SK-N-SH treated with all-trans-retinoic acid at 6 μM for 48 hours (cell line): ENCODE results near the gene IGF1.

Source experiments
- ATAC-seq: fragments of 200-7000 bp; cut with Tn5 transposase; 3 replicates; pipeline ENCODE4 v1.9.1; 2020; ENCODE audit warnings: mild to moderate bottlenecking, moderate library complexity
- ARNTL ChIP-seq: fragments of 450-650 bp; formaldehyde crosslinking; IDR thresholded peaks from 2 replicates; pipeline ENCODE4 v1.5.0; 2020; ENCODE audit warnings: low read depth, mild to moderate bottlenecking, moderate library complexity, borderline replicate concordance
- BACH2 ChIP-seq: fragments of 250-450 bp; sonication (Bioruptor Pico); IDR thresholded peaks from 2 replicates; pipeline ENCODE4 v1.9.0; 2021; ENCODE audit warnings: mild to moderate bottlenecking, borderline replicate concordance
- CREB5 ChIP-seq: fragments of 250-450 bp; sonication (Bioruptor Pico); IDR thresholded peaks from 2 replicates; pipeline ENCODE4 v1.5.1; 2020; ENCODE audit warnings: low read depth, mild to moderate bottlenecking, moderate library complexity
- CSDC2 ChIP-seq: fragments of 250-450 bp; sonication (Bioruptor Pico); IDR thresholded peaks from 2 replicates; pipeline ENCODE4 v1.5.0; 2020; ENCODE audit warnings: mild to moderate bottlenecking, moderate library complexity
- ESRRG ChIP-seq: fragments of 250-450 bp; sonication (Bioruptor Pico); IDR thresholded peaks from 2 replicates; pipeline ENCODE4 v1.6.1; 2021; ENCODE audit warnings: mild to moderate bottlenecking
- OSR1 ChIP-seq: fragments of 250-450 bp; sonication (Bioruptor Pico); IDR thresholded peaks from 2 replicates; pipeline ENCODE4 v1.8.0; 2022; ENCODE audit warnings: moderate library complexity, mild to moderate bottlenecking, inconsistent platforms
- PATZ1 ChIP-seq: fragments of 250-450 bp; sonication (Bioruptor Pico); IDR thresholded peaks from 2 replicates; pipeline ENCODE4 v1.8.0; 2020; ENCODE audit warnings: mild to moderate bottlenecking, moderate library complexity, borderline replicate concordance
- RARB ChIP-seq: fragments of 250-450 bp; sonication (Bioruptor Pico); IDR thresholded peaks from 2 replicates; pipeline ENCODE4 v1.8.0; 2021; ENCODE audit warnings: mild to moderate bottlenecking, moderate library complexity
- SNAI2 ChIP-seq: fragments of 250-450 bp; sonication (Bioruptor Pico); IDR thresholded peaks from 2 replicates; pipeline ENCODE4 v1.5.0; 2020; ENCODE audit warnings: mild to moderate bottlenecking, moderate library complexity
- TCF4 ChIP-seq: fragments of 250-450 bp; sonication (Bioruptor Pico); IDR thresholded peaks from 2 replicates; pipeline ENCODE4 v1.8.0; 2021; ENCODE audit warnings: mild to moderate bottlenecking, moderate library complexity, borderline replicate concordance
- TSHZ2 ChIP-seq: fragments of 250-450 bp; sonication (Bioruptor Pico); IDR thresholded peaks from 2 replicates; pipeline ENCODE4 v1.5.0; 2020; ENCODE audit warnings: mild to moderate bottlenecking, moderate library complexity
- ZC3H10 ChIP-seq: fragments of 250-450 bp; sonication (Bioruptor Pico); IDR thresholded peaks from 2 replicates; pipeline ENCODE4 v1.5.1; 2021; ENCODE audit warnings: mild to moderate bottlenecking, moderate library complexity
- ZFP3 ChIP-seq: fragments of 250-450 bp; sonication (Bioruptor Pico); IDR thresholded peaks from 2 replicates; pipeline ENCODE4 v1.5.0; 2020; ENCODE audit warnings: mild to moderate bottlenecking, moderate library complexity
- ZFP30 ChIP-seq: fragments of 450-650 bp; formaldehyde crosslinking; IDR thresholded peaks from 2 replicates; pipeline ENCODE4 v1.5.0; 2022; ENCODE audit warnings: mild to moderate bottlenecking, moderate library complexity
- ZNF565 ChIP-seq: fragments of 450-650 bp; formaldehyde crosslinking; conservative IDR thresholded peaks from 2 replicates; pipeline ENCODE4 v1.5.0; 2020; ENCODE audit warnings: low read depth, mild to moderate bottlenecking, moderate library complexity
- ZNF70 ChIP-seq: fragments of 450-650 bp; formaldehyde crosslinking; IDR thresholded peaks from 2 replicates; pipeline ENCODE4 v1.5.0; 2020; ENCODE audit warnings: mild to moderate bottlenecking, moderate library complexity
- ZNF8 ChIP-seq: fragments of 450-650 bp; formaldehyde crosslinking; IDR thresholded peaks from 2 replicates; pipeline ENCODE4 v1.5.0; 2020; ENCODE audit warnings: mild to moderate bottlenecking, moderate library complexity

IGF1 gene

GRCh38 chr12:102484428-102484958, 4.1 kb upstream of the IGF1 start (continued):
- TF ChIP-seq TSHZ2 (no peak), ESRRG (no peak)

- TF ChIP-seq ESRRG (no peak), ZFP30 (CRISPR knock-in tag) (no peak), CREB5 (CRISPR knock-in tag) (no peak), SNAI2 (no peak), BACH2 (CRISPR knock-in tag) (no peak), OSR1 (CRISPR knock-in tag) (no peak), ZC3H10 (CRISPR knock-in tag) (no peak), RARB (no peak), ZNF70 (no peak), TCF4 (CRISPR knock-in tag) (no peak)
- ATAC-seq, result no peak
Observed at GRCh38 chr12:102484017-102484416, 3.7 kb upstream of the IGF1 start.

- no peak for ATAC-seq
Observed at GRCh38 chr12:102483466-102483865, 3.1 kb upstream of the IGF1 start.

GRCh38 chr12:102481705-102482425, 1.5 kb upstream of the IGF1 start:
- no peak for TF ChIP-seq PATZ1 (CRISPR knock-in tag)
- TF ChIP-seq ARNTL (CRISPR knock-in tag), result no peak
- TF ChIP-seq BACH2 (CRISPR knock-in tag), result no peak
- TF ChIP-seq CREB5 (CRISPR knock-in tag), result no peak
- TF ChIP-seq ZFP30 (CRISPR knock-in tag), result no peak
- no peak for TF ChIP-seq ZNF8 (CRISPR knock-in tag)
- no peak for TF ChIP-seq ZNF565 (CRISPR knock-in tag)
- TF ChIP-seq TSHZ2, result no peak
- TF ChIP-seq OSR1 (CRISPR knock-in tag), result no peak
- no peak for ATAC-seq

More at GRCh38 chr12:102483466-102483865, 3.1 kb upstream of the IGF1 start:
- TF ChIP-seq ZFP3 (CRISPR knock-in tag), result no peak
- TF ChIP-seq CSDC2, result no peak
- TF ChIP-seq SNAI2, result no peak
